ENCODE results near the gene HOXD11. TPM values are rescaled to one million over a fixed set of nuclear protein-coding genes. Genes with fewer than 3 reads are reported as not detected.
A peak's percentile ranks its signal among the peaks of the same experiment; 100 is the strongest.

The HOXD11 gene
- total and polyA plus RNA-seq, 5 donors, result not detected

DNA sequence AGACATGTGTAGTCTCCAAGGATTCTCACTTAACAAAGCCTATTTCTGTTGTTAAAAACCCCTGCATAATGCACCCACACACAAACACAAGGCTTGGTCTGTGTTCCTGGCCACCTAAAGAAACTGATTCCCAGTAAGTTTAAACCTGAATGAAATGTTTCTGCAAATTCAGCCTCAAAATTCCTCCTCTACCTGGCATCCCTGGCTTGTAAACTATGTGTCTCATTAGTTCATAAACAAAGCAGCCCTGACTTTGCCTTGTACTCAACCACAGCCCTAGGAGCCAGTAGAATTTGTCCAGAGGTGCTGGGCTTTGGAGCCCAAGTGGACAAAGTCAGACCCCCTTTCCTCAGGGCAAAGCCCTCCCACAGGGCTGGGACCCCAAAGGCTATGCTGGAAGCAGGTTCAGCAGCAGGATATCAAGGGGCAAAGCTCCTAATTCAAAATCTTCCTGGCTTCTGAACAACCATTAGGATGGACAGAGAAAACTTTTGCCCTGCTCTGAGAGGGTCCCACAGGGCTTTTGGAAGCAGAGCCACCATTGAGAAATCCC is 17.2 kb upstream of the HOXD11 start:
- Histone ChIP-seq H3K4me3 (ENCODE audit: low read length) (no peak overlapping the region), H3K27me3 (ENCODE audit: control insufficient read depth, insufficient read depth) (peaks cover 5% of the 10 kb centered on the region), H3K27ac (ENCODE audit: low read length) (no peak overlapping the region), H3K9me3 (ENCODE audit: control insufficient read depth, low read length) (no peaks in the 10 kb centered on the region), H3K4me1 (ENCODE audit: control insufficient read depth, insufficient read depth, low read length) (peaks cover 5% of the 10 kb centered on the region)
- DNase-seq (no peak), ATAC-seq (no peak)
- intact Hi-C loops (cut with DNase I), result loop anchor here (2.0 to 10.0 kb wide), 5 partner anchors 401 to 728 kb away; no protein-coding TSS in a partner anchor

DNA sequence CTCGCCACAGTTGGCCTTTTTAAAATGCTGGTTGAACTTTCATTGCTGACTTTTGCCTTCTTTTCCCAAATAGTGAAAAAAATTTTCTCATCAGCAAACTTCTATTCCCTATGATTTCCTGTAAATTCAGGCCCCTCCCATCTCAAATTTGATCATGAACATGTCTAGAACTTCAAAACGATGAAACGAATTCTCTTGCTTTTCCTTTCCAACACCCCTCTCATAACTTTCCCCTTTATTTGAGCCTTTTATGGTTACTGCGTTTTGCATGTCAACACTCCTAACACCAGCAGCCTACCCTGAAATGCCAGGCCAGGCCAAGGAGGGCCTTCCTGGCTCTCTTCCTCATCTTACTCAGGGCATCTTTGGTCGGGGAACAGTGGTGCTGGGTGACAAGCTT is 16.2 kb upstream of the HOXD11 start:
- ATAC-seq (no peak), DNase-seq (no peak)
- WGBS, result 25% methylated on average over 5 of the region's 5 CpGs
- Histone ChIP-seq H3K27ac (ENCODE audit: low read length) (no peak overlapping the region), H3K4me3 (ENCODE audit: low read length) (no peak overlapping the region), H3K9me3 (ENCODE audit: control insufficient read depth, low read length) (no peaks in the 10 kb centered on the region), H3K27me3 (ENCODE audit: control insufficient read depth, insufficient read depth) (peaks cover 7% of the 10 kb centered on the region), H3K4me1 (ENCODE audit: control insufficient read depth, insufficient read depth, low read length) (peaks cover 5% of the 10 kb centered on the region)
- intact Hi-C loops (cut with DNase I), result loop anchor here in 2 of 4 donors (5.0 to 10.0 kb wide), 3 partner anchors 404 to 676 kb away; no protein-coding TSS in a partner anchor

DNA sequence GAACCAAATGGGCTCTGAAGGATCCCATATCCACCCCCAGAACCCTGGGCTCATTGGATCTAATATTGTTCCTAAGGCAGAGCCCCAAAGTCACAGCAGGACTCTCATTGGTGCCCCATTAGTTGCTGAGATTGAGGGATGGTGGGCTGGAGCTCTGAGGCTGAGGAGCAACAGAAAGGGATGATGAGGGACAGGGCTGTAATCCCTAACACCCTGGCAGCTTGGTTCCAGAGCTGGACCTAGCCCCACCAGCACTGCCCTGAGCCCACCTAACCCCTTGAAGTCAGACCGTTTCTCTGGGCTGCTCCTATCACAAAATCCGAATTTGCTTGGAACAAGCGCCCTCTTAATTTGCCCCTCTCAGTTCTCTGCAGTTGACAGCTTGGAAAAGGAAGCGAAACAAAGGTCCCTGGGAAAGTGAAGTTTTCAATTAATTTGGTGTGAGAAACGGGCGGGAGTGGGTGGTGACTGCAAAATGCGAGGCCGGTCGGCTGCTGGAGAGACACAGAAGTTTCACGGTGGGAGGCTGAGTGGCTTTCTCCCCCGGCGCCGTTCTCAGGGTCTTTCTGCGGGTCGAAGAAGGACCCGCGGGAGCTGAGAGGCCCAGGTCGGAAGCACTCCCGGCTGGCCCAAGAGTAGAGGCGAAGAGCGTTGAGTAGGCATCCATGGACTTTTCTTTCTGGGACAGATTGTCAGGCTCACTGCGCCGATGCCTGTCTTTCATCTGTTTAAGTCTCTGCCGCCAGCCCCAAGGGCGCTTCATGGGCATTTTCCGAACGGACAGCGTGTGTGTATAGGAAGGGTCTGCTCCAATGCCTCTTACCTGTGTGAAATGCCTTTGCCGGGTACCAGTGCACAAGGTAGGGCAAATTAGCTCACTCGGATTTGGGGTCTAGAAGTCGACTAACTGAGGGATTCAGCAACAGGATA is 15.5 kb upstream of the HOXD11 start:
- Histone ChIP-seq H3K27ac (ENCODE audit: low read length) (no peak overlapping the region), H3K4me1 (ENCODE audit: control insufficient read depth, insufficient read depth, low read length) (peaks cover 5% of the 10 kb centered on the region), H3K9me3 (ENCODE audit: control insufficient read depth, low read length) (no peaks in the 10 kb centered on the region), H3K27me3 (ENCODE audit: control insufficient read depth, insufficient read depth) (peaks cover 7% of the 10 kb centered on the region), H3K4me3 (ENCODE audit: low read length) (no peak overlapping the region)
- intact Hi-C loops (cut with DNase I), result loop anchor here in 2 of 4 donors (5.0 to 10.0 kb wide), 3 partner anchors 404 to 677 kb away; no protein-coding TSS in a partner anchor
- DNase-seq (no peak), ATAC-seq (no peak)
- 5% methylated on average over 31 of the region's 31 CpGs for WGBS

DNA sequence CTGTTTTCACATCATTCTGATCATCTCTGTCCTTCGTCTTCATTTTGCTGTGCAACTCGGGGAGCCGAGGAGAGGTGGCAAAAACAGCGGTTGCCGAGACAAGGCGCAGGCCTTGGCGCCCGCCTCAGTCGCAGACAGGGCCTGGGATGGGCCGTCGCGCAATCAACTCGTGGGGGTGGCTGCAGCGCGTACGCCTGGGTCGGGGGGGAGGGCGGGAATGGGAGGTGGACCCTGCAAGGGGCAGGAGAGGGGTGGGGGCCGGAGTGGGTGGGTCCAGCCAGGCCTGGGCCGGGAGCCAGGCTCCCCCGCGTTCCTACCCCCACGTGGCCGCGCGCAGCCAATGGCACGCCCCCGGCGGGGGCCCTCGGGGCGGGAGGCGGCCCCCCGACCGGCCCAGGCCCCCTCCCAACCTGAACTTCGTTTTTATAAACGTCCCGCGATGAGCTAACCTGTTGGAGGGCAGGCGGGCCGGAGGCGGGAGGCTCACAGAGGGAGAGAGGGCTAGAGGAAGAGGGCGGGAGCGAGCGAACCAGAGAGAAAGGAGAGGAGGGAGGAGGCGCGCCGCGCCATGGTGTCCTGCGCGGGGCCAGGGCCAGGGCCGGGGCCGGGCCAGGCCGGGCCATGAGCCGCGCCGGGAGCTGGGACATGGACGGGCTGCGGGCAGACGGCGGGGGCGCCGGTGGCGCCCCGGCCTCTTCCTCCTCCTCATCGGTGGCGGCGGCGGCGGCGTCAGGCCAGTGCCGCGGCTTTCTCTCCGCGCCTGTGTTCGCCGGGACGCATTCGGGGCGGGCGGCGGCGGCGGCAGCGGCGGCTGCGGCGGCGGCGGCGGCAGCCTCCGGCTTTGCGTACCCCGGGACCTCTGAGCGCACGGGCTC is 14.6 kb upstream of the HOXD11 start, which contains the start of gene HOXD13:
Gene HOXD13 (plus strand): TSS at position 452 of the 875 bp plus-strand sequence. CDS start 170 bp downstream, at position 622.
- Histone ChIP-seq H3K9me3 (ENCODE audit: control insufficient read depth, low read length) (no peaks in the 10 kb centered on the region), H3K27me3 (ENCODE audit: control insufficient read depth, insufficient read depth) (peaks cover 7% of the 10 kb centered on the region), H3K4me1 (ENCODE audit: control insufficient read depth, insufficient read depth, low read length) (peaks cover 5% of the 10 kb centered on the region), H3K4me3 (ENCODE audit: low read length) (peak within 1 kb of the TSS; percentile 18), H3K27ac (ENCODE audit: low read length) (no peak within 1 kb of the TSS)
- DNase-seq, result no peak
- intact Hi-C loops (cut with DNase I), result loop anchor here in 2 of 4 donors (5.0 to 10.0 kb wide), 3 partner anchors 405 to 678 kb away; no protein-coding TSS in a partner anchor
- peak in 1 of 2 donors; percentile 38 for ATAC-seq
- 3% methylated on average over 95 of the region's 95 CpGs for WGBS

- 3% methylated on average over 53 of the region's 53 CpGs for WGBS
- H3K27me3 ChIP-seq (ENCODE audit: control insufficient read depth, insufficient read depth), result peaks cover 7% of the 10 kb centered on the region
- no peak overlapping the region for H3K27ac ChIP-seq (ENCODE audit: low read length)
- H3K4me1 ChIP-seq (ENCODE audit: control insufficient read depth, insufficient read depth, low read length), result peaks cover 5% of the 10 kb centered on the region
- ATAC-seq (no peak), DNase-seq (no peak)
- H3K9me3 ChIP-seq (ENCODE audit: control insufficient read depth, low read length), result no peaks in the 10 kb centered on the region
- H3K4me3 ChIP-seq (ENCODE audit: low read length), result peak overlapping the region; percentile 18
- intact Hi-C loops (cut with DNase I), result loop anchor here in 2 of 4 donors (5.0 to 10.0 kb wide), 3 partner anchors 406 to 679 kb away; no protein-coding TSS in a partner anchor
These were observed 13.8 kb upstream of the HOXD11 start for GRCh38 chr2:176093145-176093897.

DNA sequence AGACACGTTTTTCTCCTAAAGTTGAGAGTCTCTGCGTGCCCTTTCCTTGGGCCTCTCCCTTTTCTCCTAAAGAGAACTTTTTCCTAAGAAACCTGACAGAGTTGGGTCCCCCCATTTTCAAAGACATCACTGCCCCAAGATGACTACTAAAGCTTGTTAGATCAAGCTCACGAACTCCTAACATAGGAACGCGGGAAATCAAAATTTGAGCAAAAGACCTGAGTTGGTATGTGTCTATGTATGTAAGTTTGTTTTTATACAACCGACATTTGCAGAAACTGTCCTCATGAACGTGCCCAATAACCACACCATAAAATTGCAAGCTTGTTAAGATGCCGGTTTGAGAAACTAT is 13.2 kb upstream of the HOXD11 start:
- DNase-seq (no peak), ATAC-seq (no peak)
- intact Hi-C loops (cut with DNase I), result loop anchor here in 2 of 4 donors (5.0 to 10.0 kb wide), 3 partner anchors 407 to 679 kb away; no protein-coding TSS in a partner anchor
- peaks cover 7% of the 10 kb centered on the region for H3K27me3 ChIP-seq (ENCODE audit: control insufficient read depth, insufficient read depth)
- no peak overlapping the region for H3K4me3 ChIP-seq (ENCODE audit: low read length)
- H3K4me1 ChIP-seq (ENCODE audit: control insufficient read depth, insufficient read depth, low read length), result peaks cover 5% of the 10 kb centered on the region
- no peaks in the 10 kb centered on the region for H3K9me3 ChIP-seq (ENCODE audit: control insufficient read depth, low read length)
- WGBS, result 7% methylated on average over 8 of the region's 8 CpGs
- H3K27ac ChIP-seq (ENCODE audit: low read length), result no peak overlapping the region

DNA sequence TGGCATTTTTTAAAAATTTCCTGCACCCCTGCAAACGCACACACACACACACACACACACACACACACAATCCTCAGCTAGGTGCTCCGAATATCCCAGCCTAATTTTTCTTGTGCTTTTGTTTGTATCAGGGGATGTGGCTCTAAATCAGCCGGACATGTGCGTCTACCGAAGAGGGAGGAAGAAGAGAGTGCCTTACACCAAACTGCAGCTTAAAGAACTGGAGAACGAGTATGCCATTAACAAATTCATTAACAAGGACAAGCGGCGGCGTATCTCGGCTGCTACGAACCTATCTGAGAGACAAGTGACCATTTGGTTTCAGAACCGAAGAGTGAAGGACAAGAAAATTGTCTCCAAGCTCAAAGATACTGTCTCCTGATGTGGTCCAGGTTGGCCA is 12.7 kb upstream of the HOXD11 start:
- H3K27me3 ChIP-seq (ENCODE audit: control insufficient read depth, insufficient read depth), result peaks cover 7% of the 10 kb centered on the region
- no peak overlapping the region for H3K27ac ChIP-seq (ENCODE audit: low read length)
- intact Hi-C loops (cut with DNase I), result loop anchor here in 2 of 4 donors (5.0 to 10.0 kb wide), 3 partner anchors 407 to 680 kb away; no protein-coding TSS in a partner anchor
- no peak for DNase-seq
- H3K4me1 ChIP-seq (ENCODE audit: control insufficient read depth, insufficient read depth, low read length), result peaks cover 5% of the 10 kb centered on the region
- no peak overlapping the region for H3K4me3 ChIP-seq (ENCODE audit: low read length)
- WGBS, result 4% methylated on average over 12 of the region's 12 CpGs
- H3K9me3 ChIP-seq (ENCODE audit: control insufficient read depth, low read length), result no peaks in the 10 kb centered on the region
- ATAC-seq, result no peak

DNA sequence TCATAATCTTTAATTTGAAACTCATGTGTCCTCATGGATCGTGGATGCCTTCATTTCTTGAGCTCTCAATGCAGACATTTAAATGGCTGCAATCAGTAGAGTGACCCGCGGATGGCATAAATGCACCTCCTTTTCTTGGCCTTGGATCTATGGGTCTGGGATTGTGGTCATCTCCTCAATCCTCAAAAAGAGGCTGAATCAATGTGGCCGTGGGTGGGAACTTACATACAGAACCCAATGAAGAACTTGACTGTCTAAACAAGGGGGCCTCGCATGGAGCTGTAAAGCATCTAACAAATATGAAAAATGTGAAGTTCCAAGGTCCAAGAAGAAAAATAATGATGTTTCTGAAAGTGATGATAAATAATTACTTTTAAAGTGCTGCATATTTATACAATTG is 11.7 kb upstream of the HOXD11 start:
- intact Hi-C loops (cut with DNase I), result loop anchor here in 3 of 4 donors (5.0 to 10.0 kb wide), 3 partner anchors 411 to 723 kb away; no protein-coding TSS in a partner anchor
- Histone ChIP-seq H3K4me1 (ENCODE audit: control insufficient read depth, insufficient read depth, low read length) (peaks cover 5% of the 10 kb centered on the region), H3K27me3 (ENCODE audit: control insufficient read depth, insufficient read depth) (peaks cover 5% of the 10 kb centered on the region), H3K27ac (ENCODE audit: low read length) (no peak overlapping the region), H3K9me3 (ENCODE audit: control insufficient read depth, low read length) (no peaks in the 10 kb centered on the region), H3K4me3 (ENCODE audit: low read length) (no peak overlapping the region)
- ATAC-seq (no peak), DNase-seq (no peak)
- WGBS, result 11% methylated on average over 5 of the region's 5 CpGs

GRCh38 chr2:176096243-176096985 is 10.7 kb upstream of the HOXD11 start:
- ATAC-seq (no peak), DNase-seq (no peak)
- peak overlapping the region; percentile 26 for H3K4me3 ChIP-seq (ENCODE audit: low read length)
- H3K9me3 ChIP-seq (ENCODE audit: control insufficient read depth, low read length), result no peaks in the 10 kb centered on the region
- 9% methylated on average over 16 of the region's 16 CpGs for WGBS
- H3K4me1 ChIP-seq (ENCODE audit: control insufficient read depth, insufficient read depth, low read length), result peaks cover 5% of the 10 kb centered on the region
- H3K27me3 ChIP-seq (ENCODE audit: control insufficient read depth, insufficient read depth), result peaks cover 3% of the 10 kb centered on the region
- H3K27ac ChIP-seq (ENCODE audit: low read length), result no peak overlapping the region
- intact Hi-C loops (cut with DNase I), result loop anchor here in 3 of 4 donors (5.0 to 10.0 kb wide), 3 partner anchors 412 to 724 kb away; no protein-coding TSS in a partner anchor
